NCI-H748 (cell line): ENCODE data around the gene GREB1.
A peak's percentile ranks its signal among the peaks of the same experiment; 100 is the strongest.

Source experiments
- DNase-seq: peaks from one replicate; lab custom pipeline; 2025; ENCODE audit not compliant: unreplicated experiment; lab: John Stamatoyannopoulos, UW

GREB1 gene

DNA sequence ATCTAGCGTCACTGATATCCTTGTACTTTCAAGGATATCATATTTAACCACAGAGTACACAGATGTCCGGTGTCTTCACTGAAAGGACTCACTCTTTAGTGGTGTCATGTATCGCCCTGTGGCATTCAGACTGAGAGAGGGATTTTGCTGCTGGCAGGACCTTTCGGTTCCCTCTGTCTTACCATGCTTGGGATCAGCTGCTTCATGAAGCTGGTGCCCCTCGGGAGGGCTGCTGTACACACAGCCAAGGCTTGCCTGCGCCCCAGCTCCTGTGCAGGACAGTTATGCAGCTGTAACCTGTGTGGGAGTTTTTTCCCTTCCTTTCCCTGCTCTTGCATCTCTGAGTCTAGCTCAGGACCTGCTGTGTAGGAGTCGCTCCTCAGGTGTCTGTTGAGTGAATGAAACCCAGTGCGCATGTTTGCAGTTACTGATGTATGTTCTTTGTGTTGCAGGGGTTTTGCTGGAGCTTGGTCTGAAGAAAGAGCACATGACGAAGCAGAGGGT lies 64.4 kb downstream of the GREB1 start:
- peak; percentile 15 for DNase-seq

DNA sequence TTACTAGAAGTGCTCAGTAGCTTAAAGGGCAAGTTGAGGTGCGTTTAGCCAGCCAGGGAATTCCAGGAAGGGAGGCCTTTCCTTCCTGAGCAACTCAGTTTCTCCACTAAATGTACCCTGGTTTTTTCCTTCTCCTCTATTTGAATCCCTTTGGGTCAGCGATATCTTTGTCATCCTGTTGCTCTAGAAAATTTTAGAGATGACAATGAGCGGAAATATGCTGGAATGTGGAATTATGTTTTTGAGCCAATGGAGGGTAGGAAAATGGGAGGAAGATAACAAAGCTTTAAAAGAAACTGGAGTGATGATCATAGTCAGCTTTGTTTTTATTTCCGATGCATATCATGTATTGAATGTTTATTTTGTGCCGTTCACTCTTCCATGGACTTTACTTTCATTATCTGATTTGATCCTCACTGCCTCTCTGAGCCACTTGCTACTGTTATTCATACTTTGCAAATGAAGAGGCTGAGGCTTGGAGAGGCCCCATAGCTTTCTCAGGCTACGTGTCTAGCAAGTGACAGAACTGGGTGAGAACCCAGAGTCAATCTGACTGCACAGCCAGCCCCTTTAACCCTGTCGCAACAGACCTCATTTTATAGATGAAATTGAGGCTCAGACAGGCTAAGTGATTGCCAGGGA lies 68.8 kb downstream of the GREB1 start:
- no peak for DNase-seq

GRCh38 chr2:11610624-11611242 lies 76.9 kb downstream of the GREB1 start:
- DNase-seq = no peak

- no peak for DNase-seq
These were observed 77.4 kb downstream of the GREB1 start for GRCh38 chr2:11611251-11611650.

DNA sequence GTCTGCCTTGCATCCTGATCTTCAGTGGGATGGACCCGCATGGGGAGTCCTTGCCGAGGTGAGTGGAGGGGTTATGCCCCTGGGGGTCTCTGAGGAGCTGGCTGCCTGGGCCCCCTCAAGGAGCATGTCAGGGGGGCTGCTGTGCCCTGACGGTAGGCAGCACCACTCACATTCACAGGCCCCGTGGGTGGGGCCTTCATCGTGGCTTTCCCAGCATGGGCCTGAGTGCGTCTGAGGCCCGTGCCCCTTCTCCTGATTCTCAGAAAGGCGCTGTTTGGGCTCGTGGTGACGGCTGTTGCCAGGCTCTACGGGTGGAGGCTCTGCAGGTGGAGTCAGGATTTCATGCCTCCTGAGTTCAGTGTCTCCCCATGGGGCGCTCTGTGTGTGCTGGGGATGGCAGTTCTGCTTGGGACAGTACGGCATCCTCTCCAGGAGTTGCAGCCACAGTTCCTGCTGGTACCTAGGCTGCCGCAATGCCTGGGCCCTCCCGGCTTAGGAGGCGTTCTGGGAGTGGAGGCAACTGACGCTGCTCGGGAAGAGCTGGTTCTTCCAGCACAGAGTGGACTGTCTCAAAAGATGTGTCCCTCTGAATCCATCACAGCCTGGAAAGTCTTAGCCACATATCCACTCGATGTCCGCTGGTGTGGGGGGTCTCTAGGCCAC lies 78.8 kb downstream of the GREB1 start:
- DNase-seq = no peak

- no peak for DNase-seq
These were observed 79.5 kb downstream of the GREB1 start for GRCh38 chr2:11613297-11613696.

DNA sequence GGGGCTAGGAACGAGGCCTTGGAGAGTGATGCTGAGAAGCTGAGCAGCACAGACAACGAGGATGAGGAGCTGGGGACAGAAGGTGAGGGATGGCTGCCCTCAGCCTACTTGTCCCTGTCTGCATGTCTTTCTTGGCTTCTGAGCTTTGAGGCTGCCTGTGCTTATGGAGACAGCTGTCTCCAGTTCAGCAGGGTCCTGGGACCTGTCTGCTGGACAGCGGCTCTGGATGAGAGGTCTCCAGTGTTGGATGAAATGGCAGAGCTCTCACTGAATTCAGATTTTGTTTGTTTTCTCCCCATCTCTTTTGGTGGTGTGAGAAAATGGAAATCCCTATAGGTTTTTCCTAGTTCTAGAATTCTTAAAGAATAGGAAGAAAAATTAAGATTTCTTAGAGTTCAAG lies 81.4 kb downstream of the GREB1 start:
- no peak for DNase-seq

- DNase-seq = no peak
These were observed 82.3 kb downstream of the GREB1 start for GRCh38 chr2:11616097-11616687.

DNA sequence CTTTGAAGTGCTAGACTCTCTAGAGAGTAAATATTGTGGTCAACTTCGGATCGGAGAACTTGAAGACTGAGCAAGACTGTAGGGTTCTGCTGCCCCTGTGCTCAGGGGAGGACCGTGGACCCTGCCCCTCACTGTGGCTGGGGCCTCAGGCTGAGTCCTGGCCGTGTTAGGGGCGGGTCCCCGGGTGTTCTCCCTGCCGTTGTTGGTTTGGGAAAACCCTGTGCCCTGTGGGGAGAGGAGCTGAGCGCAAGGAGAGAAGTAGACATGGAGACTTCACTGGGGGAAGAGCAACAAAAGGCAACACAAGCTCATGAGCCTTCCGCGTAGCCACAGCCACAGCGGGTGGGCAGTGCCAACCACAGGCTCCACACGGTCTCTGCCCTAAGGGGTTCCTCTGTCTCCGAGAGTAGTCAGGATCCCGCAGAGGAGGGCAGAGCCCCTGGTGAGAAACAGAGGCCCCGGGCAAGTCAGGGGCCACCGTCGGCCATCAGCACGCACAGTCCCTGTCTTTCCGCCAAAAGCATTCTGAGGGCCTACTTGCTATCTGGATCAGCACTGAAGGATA lies 83.1 kb downstream of the GREB1 start:
- no peak for DNase-seq

DNA sequence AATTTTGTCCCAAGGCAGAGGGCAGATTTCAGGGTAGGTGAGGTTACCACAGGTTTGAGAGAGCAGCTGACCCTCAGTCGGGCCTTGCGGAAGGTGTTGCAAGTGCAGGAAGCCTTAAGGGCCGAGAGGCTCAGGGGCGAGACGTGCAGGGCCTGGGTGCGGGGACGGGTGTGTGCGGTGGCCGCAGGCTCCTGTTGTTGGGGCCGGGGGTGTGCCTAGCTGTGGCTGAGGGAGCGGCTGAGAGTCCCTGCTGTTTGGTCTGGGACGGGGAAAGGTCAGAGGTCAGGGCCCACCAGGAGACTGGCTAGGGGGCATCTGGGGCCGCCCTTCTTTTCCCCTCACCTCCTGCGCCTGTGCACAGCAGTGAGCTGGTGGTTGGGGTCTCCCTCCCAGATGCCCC lies 83.7 kb downstream of the GREB1 start:
- DNase-seq = no peak

DNA sequence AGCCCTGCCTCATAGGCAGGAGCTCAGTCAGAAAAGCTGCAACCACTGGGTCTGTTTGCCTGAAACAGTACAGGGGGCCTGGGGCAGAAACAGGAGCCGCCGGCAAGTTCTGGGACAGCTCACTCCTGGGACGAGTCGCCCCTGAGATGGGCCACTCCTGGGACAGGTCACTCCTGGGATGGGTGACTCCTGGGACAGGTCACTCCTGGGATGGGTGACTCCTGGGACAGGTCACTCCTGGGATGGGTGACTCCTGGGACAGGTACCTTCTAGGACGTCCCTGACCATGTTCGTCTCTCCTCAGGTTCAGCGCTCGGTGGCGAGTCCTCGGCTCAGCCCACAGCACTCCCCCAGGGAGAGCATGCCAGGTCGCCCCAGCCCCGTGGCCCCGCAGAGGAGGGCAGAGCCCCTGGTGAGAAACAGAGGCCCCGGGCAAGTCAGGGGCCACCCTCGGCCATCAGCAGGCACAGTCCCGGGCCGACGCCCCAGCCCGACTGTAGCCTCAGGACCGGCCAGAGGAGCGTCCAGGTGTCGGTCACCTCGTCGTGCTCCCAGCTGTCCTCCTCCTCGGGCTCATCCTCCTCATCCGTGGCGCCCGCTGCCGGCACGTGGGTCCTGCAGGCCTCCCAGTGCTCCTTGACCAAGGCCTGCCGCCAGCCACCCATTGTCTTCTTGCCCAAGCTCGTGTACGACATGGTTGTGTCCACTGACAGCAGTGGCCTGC lies 84.3 kb downstream of the GREB1 start:
- DNase-seq = no peak

DNA sequence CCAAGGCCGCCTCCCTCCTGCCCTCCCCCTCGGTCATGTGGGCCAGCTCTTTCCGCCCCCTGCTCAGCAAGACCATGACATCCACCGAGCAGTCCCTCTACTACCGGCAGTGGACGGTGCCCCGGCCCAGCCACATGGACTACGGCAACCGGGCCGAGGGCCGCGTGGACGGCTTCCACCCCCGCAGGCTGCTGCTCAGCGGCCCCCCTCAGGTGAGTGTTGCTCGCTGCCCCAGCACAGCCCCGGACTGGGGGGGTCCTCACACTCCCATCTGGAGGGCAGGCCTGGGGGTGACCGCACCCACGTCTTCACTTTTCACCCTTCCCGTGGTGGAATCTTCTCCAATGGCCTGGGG lies 84.8 kb downstream of the GREB1 start:
- no peak for DNase-seq

GRCh38 chr2:11621410-11621809 lies 87.6 kb downstream of the GREB1 start:
- no peak for DNase-seq

- DNase-seq = no peak
These were observed 88.8 kb downstream of the GREB1 start for GRCh38 chr2:11622611-11623010.

- DNase-seq = no peak
These were observed 91.0 kb downstream of the GREB1 start for GRCh38 chr2:11624893-11625292.

DNA sequence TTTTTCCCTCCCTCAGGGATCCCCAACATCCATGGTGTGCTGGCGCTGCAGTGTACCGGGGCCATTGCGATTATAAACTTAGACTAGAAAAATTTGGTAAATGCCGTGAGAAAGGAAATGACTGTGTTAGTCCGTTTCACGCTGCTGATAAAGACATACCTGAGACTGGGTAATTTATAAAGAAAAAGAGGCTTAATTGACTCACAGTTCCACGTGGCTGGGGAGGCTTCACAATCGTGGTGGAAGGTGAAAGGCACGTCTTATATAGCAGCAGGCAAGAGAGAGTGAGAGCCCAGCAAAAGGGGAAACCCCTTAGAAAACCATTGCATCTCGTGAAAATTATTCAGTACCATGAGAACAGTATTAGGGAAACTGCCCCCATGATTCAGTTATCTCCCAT lies 91.8 kb downstream of the GREB1 start:
- DNase-seq = no peak

- no peak for DNase-seq
These were observed 94.8 kb downstream of the GREB1 start for GRCh38 chr2:11628675-11629074.

DNA sequence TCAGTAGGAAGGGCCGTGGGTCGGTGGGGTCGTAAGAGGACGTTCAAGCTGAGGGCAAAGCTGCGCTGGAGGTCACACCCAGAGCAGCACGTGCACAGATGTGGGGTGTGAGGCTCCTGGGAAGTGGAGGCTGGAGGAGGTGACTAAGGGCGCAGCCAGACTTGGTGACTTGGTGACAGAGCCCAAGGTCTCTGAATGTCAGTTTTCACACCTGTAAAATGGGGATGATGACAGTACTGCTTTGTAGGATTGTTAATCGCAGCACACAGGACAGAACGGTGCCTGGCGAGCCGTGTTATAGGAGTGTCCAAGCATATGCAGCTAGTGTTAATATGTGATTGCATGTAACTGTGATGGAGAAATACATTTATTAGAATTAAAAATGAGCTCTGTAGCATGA lies 95.4 kb downstream of the GREB1 start:
- DNase-seq = no peak

DNA sequence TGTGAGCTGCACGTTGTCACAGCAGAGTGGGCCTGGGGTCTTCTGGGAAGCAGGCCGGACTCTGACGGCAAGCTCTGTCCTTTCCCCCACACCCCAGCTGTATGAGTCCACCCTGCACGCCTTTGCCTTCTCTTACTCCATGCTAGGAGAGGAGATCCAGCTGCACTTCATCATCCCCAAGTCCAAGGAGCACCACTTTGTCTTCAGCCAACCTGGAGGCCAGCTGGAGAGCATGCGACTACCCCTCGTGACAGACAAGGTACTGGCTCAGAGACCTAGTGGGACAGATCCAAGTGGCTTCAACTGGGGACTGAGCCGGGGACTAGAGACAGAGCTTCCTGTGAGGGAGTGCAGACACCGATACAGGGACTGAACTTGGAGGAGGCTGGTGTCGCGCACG lies 96.0 kb downstream of the GREB1 start:
- DNase-seq = no peak

DNA sequence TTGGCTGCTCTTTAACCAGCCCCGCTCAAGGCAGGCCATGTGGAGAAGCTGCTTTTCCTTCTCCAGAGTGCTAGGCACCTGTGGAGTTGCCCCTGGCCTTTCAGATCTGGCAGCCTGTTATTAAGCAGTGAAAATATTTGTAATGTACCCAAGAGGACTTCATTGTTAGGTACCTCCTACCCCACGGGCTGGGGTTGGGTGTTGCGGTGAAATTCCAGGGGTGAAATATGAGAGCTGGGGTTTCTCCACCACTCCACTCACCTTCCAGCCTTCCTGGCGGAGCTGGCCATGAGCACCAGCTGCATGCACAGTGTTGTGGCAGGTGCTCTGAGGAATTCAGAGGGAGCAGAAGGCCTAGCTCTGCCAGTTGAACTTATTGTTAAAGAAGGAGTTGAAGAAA lies 97.0 kb downstream of the GREB1 start:
- DNase-seq = no peak

DNA sequence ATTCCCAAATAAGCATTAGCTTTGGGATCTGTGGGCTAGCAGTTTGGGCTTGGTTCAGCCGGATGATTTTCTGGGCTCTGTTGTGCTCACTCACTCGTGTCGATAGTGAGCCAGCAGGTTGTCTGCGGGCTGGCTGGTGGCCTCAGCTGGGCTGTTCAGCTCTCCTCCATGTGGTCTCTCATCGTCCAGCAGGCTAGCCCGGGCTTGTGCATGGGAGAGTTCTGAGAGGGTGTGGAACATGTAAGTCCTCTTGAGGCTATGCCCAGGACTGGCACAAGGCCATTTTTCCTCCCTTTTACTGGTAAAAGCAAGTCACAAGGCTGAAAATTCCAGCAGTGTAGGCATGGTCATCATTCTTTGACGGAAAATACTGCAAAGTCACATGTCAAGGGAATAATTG lies 97.6 kb downstream of the GREB1 start:
- DNase-seq = no peak
